Karpas-422 (cell line): ENCODE measurements around the gene KCNV2. TPM values are rescaled to one million over a fixed set of nuclear protein-coding genes. Genes with fewer than 3 reads are reported as not detected.

ENCODE experiments used
- DNase-seq: peaks from one replicate; pipeline ENCODE4 v3.0.0-alpha.2; 2015
- H2AFZ ChIP-seq: fragments of 200-600 bp; sonication (generic); 2 replicates; pipeline ENCODE4 v1.6.1; 2014; ENCODE audit warnings: antibody characterized with exemption, low read length, mixed read lengths
- H3K27ac ChIP-seq: fragments of 200-600 bp; sonication (generic); 2 replicates; pipeline ENCODE4 v1.5.1; 2014; ENCODE audit warnings: mild to moderate bottlenecking, low read length, moderate library complexity
- H3K27me3 ChIP-seq: fragments of 200-600 bp; sonication (generic); 2 replicates; pipeline ENCODE4 v1.6.1; 2014; ENCODE audit warnings: low read length, mixed read lengths
- H3K36me3 ChIP-seq: fragments of 200-600 bp; sonication (generic); 2 replicates; pipeline ENCODE4 v1.6.1; 2014; ENCODE audit warnings: low read length, mixed read lengths; ENCODE audit not compliant: insufficient read depth
- H3K4me1 ChIP-seq: fragments of 200-600 bp; sonication (generic); 2 replicates; pipeline ENCODE4 v1.6.1; 2014; ENCODE audit warnings: mild to moderate bottlenecking, low read length, mixed read lengths
- H3K4me2 ChIP-seq: fragments of 200-600 bp; sonication (generic); 2 replicates; pipeline ENCODE4 v1.6.1; 2014; ENCODE audit warnings: low read length, low read depth, mild to moderate bottlenecking; ENCODE audit not compliant: poor library complexity, severe bottlenecking
- H3K4me3 ChIP-seq: fragments of 200-600 bp; sonication (generic); 2 replicates; pipeline ENCODE4 v1.5.1; 2014; ENCODE audit warnings: mild to moderate bottlenecking, antibody characterized with exemption, low read length, mixed read lengths
- H3K79me2 ChIP-seq: fragments of 200-600 bp; sonication (generic); 2 replicates; pipeline ENCODE4 v1.6.1; 2014; ENCODE audit warnings: mild to moderate bottlenecking, low read length, mixed read lengths
- H3K9ac ChIP-seq: fragments of 200-600 bp; sonication (generic); 2 replicates; pipeline ENCODE4 v1.6.0; 2014; ENCODE audit warnings: low read length
- H3K9me2 ChIP-seq: fragments of 200-600 bp; sonication (generic), shearing (Covaris generic); replicated peaks from 2 replicates; pipeline ENCODE4 v1.6.0; 2014; ENCODE audit warnings: mild to moderate bottlenecking, low read length, moderate library complexity; ENCODE audit not compliant: insufficient read depth
- H3K9me3 ChIP-seq: fragments of 300-700, 200-600 bp; sonication (generic); 2 replicates; pipeline ENCODE4 v1.6.1; 2014; ENCODE audit warnings: low read length, mixed read lengths
- H4K20me1 ChIP-seq: fragments of 200-600 bp; sonication (generic); 2 replicates; pipeline ENCODE4 v1.6.1; 2014; ENCODE audit warnings: mild to moderate bottlenecking, antibody characterized with exemption, low read length, low read depth; ENCODE audit not compliant: insufficient read depth
- total RNA-seq: library from RNA; depleted of rRNA; stranded (reverse); fragments of >200 nt; shearing (Covaris generic); gene quantifications from 2 replicates; pipeline ENCODE4 v1.2.3, GENCODE V29; 2014; ENCODE audit warnings: low replicate concordance; rRNA removed

Gene KCNV2
- total RNA-seq, 1 experiment from 2014 or later: 1.6 TPM

DNA sequence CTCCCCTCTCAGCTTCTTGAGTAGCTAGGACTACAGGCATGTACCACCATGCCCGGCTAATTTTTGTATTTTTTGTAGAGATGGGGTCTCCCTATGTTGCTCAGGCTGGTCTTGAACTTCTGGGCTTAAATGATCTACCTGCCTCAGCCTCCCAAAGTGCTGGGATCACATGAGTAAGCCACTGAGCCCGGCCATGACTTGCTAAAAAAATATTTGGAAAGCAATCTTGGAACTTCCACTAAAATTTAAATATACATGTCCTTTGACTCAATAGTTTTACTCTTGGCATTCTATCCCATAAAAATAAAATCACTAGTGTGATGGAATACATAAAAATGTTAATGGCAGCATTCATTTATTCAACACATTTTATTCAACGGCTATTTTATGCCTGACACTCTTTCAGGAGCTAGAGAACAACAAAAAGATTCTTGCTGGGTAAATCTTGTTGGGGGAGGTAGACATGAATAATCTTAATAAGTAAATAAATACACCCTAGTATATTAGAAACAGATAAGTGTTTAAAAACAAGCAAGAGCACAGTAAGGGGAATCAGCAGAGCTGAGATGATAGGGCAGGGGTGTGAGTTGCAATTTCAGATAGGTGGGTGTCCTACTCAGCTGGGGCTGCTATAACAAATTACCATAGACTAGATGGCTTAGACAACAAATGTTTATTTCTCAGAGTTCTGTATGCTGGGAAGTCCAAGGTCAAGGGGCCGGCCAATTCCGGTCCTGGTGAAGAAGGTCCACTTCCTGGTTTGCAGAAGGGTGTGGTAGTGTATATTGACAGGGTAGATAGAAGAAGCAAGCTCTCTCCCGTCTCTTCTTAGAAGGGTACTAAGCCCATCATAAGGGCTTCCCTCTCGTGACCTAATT is 50.7 kb downstream of the KCNV2 start:
- Histone ChIP-seq H3K9me3 (no peaks in the 10 kb centered on the region), H2AFZ (no peak overlapping the region), H3K79me2 (peaks cover 7% of the 10 kb centered on the region), H3K36me3 (peaks cover 55% of the 10 kb centered on the region), H3K9me2 (no peaks in the 10 kb centered on the region), H3K4me2 (no peak overlapping the region), H4K20me1 (no peaks in the 10 kb centered on the region), H3K9ac (no peak overlapping the region), H3K27ac (no peak overlapping the region), H3K4me1 (peaks cover 6% of the 10 kb centered on the region; the same call in 1 of the 2 replicates), H3K4me3 (no peak overlapping the region), H3K27me3 (no peaks in the 10 kb centered on the region)
- DNase-seq: no peak

DNA sequence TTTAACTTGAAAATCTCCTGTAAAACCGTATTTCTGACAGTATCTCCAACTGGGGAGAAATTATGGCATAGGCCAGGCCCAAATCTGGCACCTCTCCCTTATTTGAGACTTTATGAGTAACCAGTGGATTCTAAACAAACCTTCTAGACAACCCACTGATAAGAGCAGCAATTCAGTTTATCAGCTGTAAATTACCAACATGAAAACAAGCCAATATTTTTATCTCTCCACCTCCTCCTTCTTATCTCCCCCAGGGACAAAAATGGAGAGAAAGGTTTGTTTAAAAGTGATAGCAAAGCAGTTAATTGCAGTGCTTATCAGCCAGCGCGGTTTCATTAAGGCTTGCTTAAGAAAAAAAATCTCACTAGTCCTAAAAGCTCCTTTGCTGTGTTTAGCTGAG is 53.8 kb downstream of the KCNV2 start:
- no peaks in the 10 kb centered on the region for H3K9me2 ChIP-seq
- no peaks in the 10 kb centered on the region for H4K20me1 ChIP-seq
- H3K79me2 ChIP-seq: peaks cover 35% of the 10 kb centered on the region
- no peak overlapping the region for H2AFZ ChIP-seq
- no peaks in the 10 kb centered on the region for H3K4me1 ChIP-seq
- H3K9me3 ChIP-seq: no peaks in the 10 kb centered on the region
- peaks cover 79% of the 10 kb centered on the region for H3K36me3 ChIP-seq
- H3K27me3 ChIP-seq: no peaks in the 10 kb centered on the region
- H3K4me2 ChIP-seq: no peak overlapping the region
- no peak overlapping the region for H3K9ac ChIP-seq
- no peak for DNase-seq
- no peak overlapping the region for H3K4me3 ChIP-seq
- H3K27ac ChIP-seq: no peak overlapping the region

DNA sequence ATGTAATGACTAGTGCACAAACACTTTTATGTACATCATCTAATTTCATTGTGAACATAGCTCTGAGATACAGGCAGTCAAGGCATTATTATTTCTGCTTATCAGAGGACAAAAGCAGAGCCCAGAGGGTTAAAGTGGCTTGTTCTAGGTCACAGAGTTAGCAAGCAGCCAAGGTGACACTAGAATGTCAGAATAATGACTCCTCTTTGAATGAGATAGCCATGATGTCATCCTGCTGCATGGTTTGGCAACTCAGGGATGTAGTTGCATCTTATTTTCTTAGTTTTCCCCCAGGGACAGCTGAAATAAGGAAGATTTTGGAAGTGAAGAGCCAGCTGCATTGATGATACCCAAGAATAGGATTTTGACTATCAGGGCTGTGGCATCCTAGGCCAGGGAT is 54.4 kb downstream of the KCNV2 start:
- Histone ChIP-seq H3K4me3 (no peak overlapping the region), H3K4me1 (no peaks in the 10 kb centered on the region), H3K9me2 (no peaks in the 10 kb centered on the region), H3K79me2 (peaks cover 40% of the 10 kb centered on the region), H3K27ac (no peak overlapping the region), H3K4me2 (no peak overlapping the region), H3K36me3 (peaks cover 85% of the 10 kb centered on the region), H2AFZ (no peak overlapping the region), H4K20me1 (no peaks in the 10 kb centered on the region), H3K27me3 (no peaks in the 10 kb centered on the region), H3K9ac (no peak overlapping the region), H3K9me3 (no peaks in the 10 kb centered on the region)
- no peak for DNase-seq

DNA sequence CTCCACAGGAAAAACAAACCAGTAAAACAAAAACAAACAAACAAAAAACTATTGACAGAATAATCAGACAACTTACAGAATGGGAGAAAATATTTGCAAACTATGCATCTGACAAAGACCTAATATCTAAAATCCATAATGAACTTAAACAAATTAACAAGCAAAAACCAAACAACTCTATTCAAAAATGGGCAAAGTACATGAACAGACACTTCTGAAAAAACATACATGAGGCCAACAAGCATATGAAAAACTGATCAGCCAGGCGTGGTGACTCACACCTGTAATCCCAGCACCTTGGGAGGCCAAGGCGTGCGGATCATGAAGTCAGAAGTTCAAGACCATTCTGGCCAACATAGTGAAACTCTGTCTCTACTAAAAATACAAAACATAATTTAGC is 60.1 kb downstream of the KCNV2 start:
- Histone ChIP-seq H2AFZ (no peak overlapping the region), H3K9ac (no peak overlapping the region), H3K27ac (no peak overlapping the region), H3K36me3 (peaks cover 93% of the 10 kb centered on the region), H3K4me1 (no peaks in the 10 kb centered on the region), H4K20me1 (no peaks in the 10 kb centered on the region), H3K79me2 (peaks cover 60% of the 10 kb centered on the region), H3K27me3 (no peaks in the 10 kb centered on the region), H3K9me3 (peaks cover 6% of the 10 kb centered on the region), H3K4me2 (no peak overlapping the region), H3K4me3 (no peak overlapping the region), H3K9me2 (no peaks in the 10 kb centered on the region)
- no peak for DNase-seq

DNA sequence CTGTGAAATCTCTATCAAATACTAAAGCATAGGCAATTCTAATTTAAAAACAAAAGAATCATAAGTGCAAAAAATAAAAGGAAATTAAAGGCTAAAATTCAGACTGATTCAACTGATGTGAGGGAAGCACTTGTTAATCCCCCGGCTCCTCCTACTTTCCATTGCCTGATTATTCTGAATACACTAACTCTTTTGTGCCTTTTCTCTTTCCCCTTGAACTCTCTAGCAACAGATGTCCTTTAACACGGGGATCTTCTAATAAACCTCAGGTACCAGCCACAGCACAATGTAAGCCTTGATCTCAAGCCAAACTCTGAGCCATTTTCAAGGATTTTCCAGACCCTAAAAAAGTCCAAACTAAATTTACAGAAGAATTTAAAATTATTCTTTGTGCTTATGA is 61.5 kb downstream of the KCNV2 start:
- DNase-seq: no peak
- no peaks in the 10 kb centered on the region for H4K20me1 ChIP-seq
- H3K4me1 ChIP-seq: no peaks in the 10 kb centered on the region
- H3K27ac ChIP-seq: no peak overlapping the region
- no peak overlapping the region for H3K4me3 ChIP-seq
- H3K27me3 ChIP-seq: no peaks in the 10 kb centered on the region
- no peak overlapping the region for H3K4me2 ChIP-seq
- H2AFZ ChIP-seq: no peak overlapping the region
- peaks cover 92% of the 10 kb centered on the region for H3K36me3 ChIP-seq
- H3K9ac ChIP-seq: no peak overlapping the region
- H3K9me2 ChIP-seq: no peaks in the 10 kb centered on the region
- peaks cover 47% of the 10 kb centered on the region for H3K79me2 ChIP-seq
- H3K9me3 ChIP-seq: peaks cover 6% of the 10 kb centered on the region

Other genes with a start within 250 kb of the KCNV2 start
- gene VLDLR, start 95.7 kb upstream of the KCNV2 start, total RNA-seq: 16.4 and 31.5 TPM in 2 replicates
- 49.4 and 78.9 TPM in 2 replicates for gene PUM3, start 126.6 kb downstream of the KCNV2 start, total RNA-seq